ENCODE measurements around the gene ZNF415.

Gene ZNF415

DNA sequence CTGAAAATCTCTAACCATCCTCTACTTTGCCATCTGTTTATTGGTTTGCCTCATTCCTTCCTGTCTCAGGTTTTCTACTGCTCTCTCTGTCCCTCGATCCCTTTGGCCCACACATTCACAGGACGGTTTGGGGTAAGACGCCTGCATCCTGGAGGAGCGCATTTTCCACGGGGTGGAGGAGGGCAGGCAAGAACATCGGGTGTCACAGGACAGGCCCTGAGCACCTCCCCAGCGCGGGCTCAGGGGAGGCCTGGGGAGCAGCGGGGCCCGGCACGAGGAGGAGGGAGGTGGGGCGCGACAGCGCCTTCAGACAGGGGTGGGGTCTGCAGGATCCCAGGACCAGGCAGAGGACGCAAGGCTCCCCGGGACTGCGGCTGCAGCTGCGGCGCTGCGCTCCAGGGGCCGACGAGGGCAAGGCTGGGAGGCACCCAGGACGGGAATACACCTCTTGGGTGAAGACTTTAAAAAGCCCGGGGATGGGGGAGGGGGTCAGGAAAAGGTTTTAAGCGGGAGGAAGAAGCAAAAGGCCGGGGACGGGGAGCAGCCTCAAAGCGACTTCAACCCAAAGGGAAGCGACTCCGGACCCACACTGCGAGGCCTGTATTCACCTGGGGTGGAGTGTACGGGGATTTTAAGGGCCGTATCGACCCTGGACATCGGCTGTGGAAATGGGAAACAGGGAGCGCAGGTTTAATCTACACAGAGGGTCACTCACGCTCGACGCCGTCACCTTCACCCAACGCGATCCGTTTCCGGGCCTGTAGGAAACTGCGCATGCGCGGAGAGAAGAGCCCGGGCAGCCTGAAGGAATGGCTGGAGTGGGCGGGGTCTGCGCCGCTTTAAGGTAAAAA, at the start of gene ZNF415:
ZNF415 (minus strand) TSS at position 770 of the 851 bp plus-strand sequence. CDS start 10,234 bp downstream, outside the sequence.
- Histone ChIP-seq H3K27me3 (ENCODE audit: insufficient read depth, low read length, poor library complexity, severe bottlenecking) (no peaks in the 10 kb centered on the region), H3K79me2 (ENCODE audit: insufficient read depth, low read length) (peaks cover 11% of the 10 kb centered on the region; the same call in 1 of the 2 replicates), H3K4me1 (ENCODE audit: insufficient read depth, low read length, poor library complexity, severe bottlenecking) (no peaks in the 10 kb centered on the region), H3K9ac (ENCODE audit: low read depth, low read length, poor library complexity, severe bottlenecking) (peak within 1 kb of the TSS; percentile 67), H3K4me3 (ENCODE audit: low read length, poor library complexity, severe bottlenecking) (peak within 1 kb of the TSS; percentile 78), H3K9me2 (replicated peaks; ENCODE audit: low read depth, low read length) (no peaks in the 10 kb centered on the region), H3K9me3 (ENCODE audit: insufficient read depth, low read depth, low read length) (no peaks in the 10 kb centered on the region), H4K20me1 (ENCODE audit: insufficient read depth, low read length, poor library complexity, severe bottlenecking) (no peaks in the 10 kb centered on the region), H3F3A (ENCODE audit: low read depth) (no peaks in the 10 kb centered on the region), H3K4me2 (ENCODE audit: low read depth, low read length, poor library complexity, severe bottlenecking) (peak within 1 kb of the TSS; percentile 69), H3K36me3 (ENCODE audit: insufficient read depth, low read length) (no peaks in the 10 kb centered on the region), H2AFZ (ENCODE audit: low read length) (peak within 1 kb of the TSS; percentile 74)
- TF ChIP-seq EZH2phosphoT487 (IDR thresholded peaks at IDR 0.05; ENCODE audit: borderline replicate concordance): no peak
- TF ChIP-seq, protein P1, sequence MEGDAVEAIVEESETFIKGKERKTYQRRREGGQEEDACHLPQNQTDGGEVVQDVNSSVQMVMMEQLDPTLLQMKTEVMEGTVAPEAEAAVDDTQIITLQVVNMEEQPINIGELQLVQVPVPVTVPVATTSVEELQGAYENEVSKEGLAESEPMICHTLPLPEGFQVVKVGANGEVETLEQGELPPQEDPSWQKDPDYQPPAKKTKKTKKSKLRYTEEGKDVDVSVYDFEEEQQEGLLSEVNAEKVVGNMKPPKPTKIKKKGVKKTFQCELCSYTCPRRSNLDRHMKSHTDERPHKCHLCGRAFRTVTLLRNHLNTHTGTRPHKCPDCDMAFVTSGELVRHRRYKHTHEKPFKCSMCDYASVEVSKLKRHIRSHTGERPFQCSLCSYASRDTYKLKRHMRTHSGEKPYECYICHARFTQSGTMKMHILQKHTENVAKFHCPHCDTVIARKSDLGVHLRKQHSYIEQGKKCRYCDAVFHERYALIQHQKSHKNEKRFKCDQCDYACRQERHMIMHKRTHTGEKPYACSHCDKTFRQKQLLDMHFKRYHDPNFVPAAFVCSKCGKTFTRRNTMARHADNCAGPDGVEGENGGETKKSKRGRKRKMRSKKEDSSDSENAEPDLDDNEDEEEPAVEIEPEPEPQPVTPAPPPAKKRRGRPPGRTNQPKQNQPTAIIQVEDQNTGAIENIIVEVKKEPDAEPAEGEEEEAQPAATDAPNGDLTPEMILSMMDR (conservative IDR thresholded peaks at IDR 0.05; ENCODE audit: low read length): no peak

DNA sequence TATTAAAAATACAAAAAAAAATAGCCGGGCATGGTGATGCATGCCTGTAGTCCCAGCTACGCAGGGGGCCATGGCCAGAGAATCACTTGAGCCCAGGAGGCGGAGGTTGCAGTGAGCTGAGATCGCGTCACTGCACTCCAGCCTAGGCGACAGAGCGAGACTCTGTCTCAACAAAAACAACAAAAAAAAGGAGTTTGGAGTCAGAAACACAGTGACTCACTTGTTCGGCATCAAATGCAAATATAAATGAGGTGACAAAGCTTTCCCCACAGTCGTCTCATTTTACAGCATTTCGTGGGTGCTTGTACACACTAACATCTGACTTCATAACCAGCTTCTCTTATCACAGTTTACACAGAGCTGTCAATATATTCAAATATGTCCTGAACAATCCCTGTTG, 49.5 kb upstream of the ZNF415 start:
- no peaks in the 10 kb centered on the region for H3K36me3 ChIP-seq (ENCODE audit: insufficient read depth, low read length)
- no peak overlapping the region for H3K4me2 ChIP-seq (ENCODE audit: low read depth, low read length, poor library complexity, severe bottlenecking)

DNA sequence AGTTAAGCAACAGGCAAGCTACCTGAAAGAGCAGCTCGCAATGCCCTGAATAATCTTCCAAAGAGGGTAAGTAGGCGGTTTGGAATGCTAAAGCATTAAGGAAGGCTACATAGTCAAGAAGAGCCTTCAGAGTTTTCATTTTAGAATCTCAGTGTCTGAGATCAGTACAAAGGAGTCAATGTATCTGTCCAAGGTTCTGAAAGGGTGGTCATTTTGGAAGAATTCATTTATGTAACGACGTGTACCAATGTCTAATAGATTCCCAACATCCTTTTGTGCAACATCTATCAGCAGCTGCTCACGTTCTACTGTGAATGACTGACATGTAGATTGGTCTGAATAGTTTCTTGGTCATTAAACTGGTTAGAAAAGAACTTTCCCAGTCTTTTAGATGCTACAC, 45.3 kb upstream of the ZNF415 start:
- no peaks in the 10 kb centered on the region for H4K20me1 ChIP-seq (ENCODE audit: insufficient read depth, low read length, poor library complexity, severe bottlenecking)

More for the DNA sequence above, 49.5 kb upstream of the ZNF415 start:
- no peak overlapping the region for H2AFZ ChIP-seq (ENCODE audit: low read length)
- H3K9me2 ChIP-seq (replicated peaks; ENCODE audit: low read depth, low read length): no peaks in the 10 kb centered on the region
- TF ChIP-seq, protein P1 (conservative IDR thresholded peaks at IDR 0.05; ENCODE audit: low read length): no peak
- no peak for TF ChIP-seq EZH2phosphoT487 (IDR thresholded peaks at IDR 0.05; ENCODE audit: borderline replicate concordance)
- no peaks in the 10 kb centered on the region for H3K79me2 ChIP-seq (ENCODE audit: insufficient read depth, low read length)
- H3K9me3 ChIP-seq (ENCODE audit: insufficient read depth, low read depth, low read length): no peaks in the 10 kb centered on the region
- no peaks in the 10 kb centered on the region for H3K27me3 ChIP-seq (ENCODE audit: insufficient read depth, low read length, poor library complexity, severe bottlenecking)
- no peak overlapping the region for H3K9ac ChIP-seq (ENCODE audit: low read depth, low read length, poor library complexity, severe bottlenecking)
- no peaks in the 10 kb centered on the region for H4K20me1 ChIP-seq (ENCODE audit: insufficient read depth, low read length, poor library complexity, severe bottlenecking)
- H3K4me3 ChIP-seq (ENCODE audit: low read length, poor library complexity, severe bottlenecking): no peak overlapping the region
- no peaks in the 10 kb centered on the region for H3F3A ChIP-seq (ENCODE audit: low read depth)
- H3K4me1 ChIP-seq (ENCODE audit: insufficient read depth, low read length, poor library complexity, severe bottlenecking): no peaks in the 10 kb centered on the region

More for the DNA sequence above, 45.3 kb upstream of the ZNF415 start:
- no peaks in the 10 kb centered on the region for H3K79me2 ChIP-seq (ENCODE audit: insufficient read depth, low read length)
- H3K9me3 ChIP-seq (ENCODE audit: insufficient read depth, low read depth, low read length): no peaks in the 10 kb centered on the region
- H3F3A ChIP-seq (ENCODE audit: low read depth): no peaks in the 10 kb centered on the region
- H3K4me1 ChIP-seq (ENCODE audit: insufficient read depth, low read length, poor library complexity, severe bottlenecking): no peaks in the 10 kb centered on the region
- no peak overlapping the region for H3K9ac ChIP-seq (ENCODE audit: low read depth, low read length, poor library complexity, severe bottlenecking)
- H3K4me3 ChIP-seq (ENCODE audit: low read length, poor library complexity, severe bottlenecking): no peak overlapping the region
- no peak overlapping the region for H3K4me2 ChIP-seq (ENCODE audit: low read depth, low read length, poor library complexity, severe bottlenecking)
- no peak overlapping the region for H2AFZ ChIP-seq (ENCODE audit: low read length)
- H3K9me2 ChIP-seq (replicated peaks; ENCODE audit: low read depth, low read length): no peaks in the 10 kb centered on the region
- no peaks in the 10 kb centered on the region for H3K27me3 ChIP-seq (ENCODE audit: insufficient read depth, low read length, poor library complexity, severe bottlenecking)
- TF ChIP-seq, protein P1 (conservative IDR thresholded peaks at IDR 0.05; ENCODE audit: low read length): no peak
- TF ChIP-seq EZH2phosphoT487 (IDR thresholded peaks at IDR 0.05; ENCODE audit: borderline replicate concordance): no peak
- no peaks in the 10 kb centered on the region for H3K36me3 ChIP-seq (ENCODE audit: insufficient read depth, low read length)
